ENCODE measurements around the gene RAP1GAP.

The RAP1GAP gene

DNA sequence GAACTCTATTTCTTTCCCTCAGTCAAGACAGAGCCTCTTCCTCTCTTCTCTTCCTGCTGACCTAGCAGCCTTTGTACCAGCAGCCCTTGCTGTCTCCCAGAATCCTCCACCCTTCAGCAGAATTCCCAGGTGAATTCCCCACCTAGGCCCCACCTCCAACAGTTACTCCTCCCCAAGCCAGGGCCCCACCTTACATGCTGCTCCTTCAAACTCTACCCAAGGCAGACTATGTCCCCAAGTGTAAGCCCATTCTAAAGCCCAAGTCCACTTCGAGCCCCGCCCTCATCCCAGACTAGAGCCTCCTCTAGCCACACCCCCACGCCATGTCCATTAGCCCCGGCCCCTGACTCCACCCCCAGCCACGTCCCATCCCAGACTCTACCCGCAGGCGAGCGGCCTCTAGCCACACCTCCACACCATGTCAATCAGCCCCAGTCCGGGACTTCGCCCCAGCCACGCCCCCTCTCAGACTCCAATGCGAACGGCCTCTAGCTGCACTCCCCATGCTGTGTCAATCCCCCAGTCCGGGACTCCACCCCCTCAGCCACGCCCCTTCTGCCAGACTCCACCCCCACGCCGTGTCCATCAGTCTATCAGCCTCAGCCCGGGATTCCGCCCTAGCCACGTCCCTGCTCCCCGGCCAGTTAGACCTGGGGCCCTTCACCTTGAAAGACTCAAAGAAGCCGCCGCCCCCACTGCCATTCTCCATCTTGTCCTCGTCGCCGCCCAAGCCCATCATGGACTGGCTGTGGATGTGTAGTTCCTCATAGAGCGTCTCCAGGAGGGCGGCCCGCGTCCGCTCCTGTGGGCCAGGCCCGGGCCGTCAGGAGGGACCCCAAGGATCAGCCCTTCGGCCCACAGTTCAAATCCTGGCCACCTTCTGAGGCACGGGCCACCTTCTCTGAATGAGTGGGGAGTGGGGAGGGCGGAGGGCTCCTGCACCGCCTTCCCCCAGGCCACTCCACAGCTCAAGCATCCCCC lies 61.3 kb downstream of the RAP1GAP start:
- DNase-seq, result no peak

DNA sequence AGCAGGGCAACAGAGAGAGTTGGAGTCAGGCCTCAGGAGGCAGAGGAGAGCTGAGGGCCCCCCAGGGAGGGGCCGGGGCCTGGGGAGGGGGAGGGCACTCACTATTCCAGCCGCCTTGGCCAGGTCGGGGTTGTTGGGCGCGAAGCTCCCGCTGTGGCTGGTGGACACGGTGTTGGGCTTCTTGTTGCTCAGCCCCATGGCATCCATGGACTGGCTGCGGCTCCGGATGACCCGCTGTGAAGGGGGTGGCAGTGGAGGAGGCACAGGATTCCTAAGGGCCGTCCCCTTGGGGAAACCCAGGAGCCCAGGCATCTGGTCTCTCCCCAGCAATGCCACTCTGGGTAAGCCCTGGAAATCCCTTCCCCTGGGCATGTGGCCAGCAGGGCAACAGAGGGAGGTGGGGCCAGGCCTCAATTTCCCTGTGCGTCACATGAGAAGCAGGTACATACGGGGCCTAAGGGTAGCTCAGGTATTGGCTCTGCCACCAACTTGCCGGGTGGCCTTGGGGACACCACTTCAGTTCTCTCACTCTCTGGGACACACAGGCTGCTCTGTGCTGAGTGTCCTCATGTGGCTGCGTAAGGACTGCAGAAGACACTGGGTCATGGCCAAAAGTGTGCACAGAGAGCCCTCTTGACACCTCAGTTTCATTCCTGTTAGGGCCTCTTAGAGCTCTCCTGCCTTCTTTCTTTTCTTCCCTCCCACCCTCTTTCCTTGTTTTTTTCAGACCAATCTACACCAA lies 63.0 kb downstream of the RAP1GAP start:
- no peak for DNase-seq

DNA sequence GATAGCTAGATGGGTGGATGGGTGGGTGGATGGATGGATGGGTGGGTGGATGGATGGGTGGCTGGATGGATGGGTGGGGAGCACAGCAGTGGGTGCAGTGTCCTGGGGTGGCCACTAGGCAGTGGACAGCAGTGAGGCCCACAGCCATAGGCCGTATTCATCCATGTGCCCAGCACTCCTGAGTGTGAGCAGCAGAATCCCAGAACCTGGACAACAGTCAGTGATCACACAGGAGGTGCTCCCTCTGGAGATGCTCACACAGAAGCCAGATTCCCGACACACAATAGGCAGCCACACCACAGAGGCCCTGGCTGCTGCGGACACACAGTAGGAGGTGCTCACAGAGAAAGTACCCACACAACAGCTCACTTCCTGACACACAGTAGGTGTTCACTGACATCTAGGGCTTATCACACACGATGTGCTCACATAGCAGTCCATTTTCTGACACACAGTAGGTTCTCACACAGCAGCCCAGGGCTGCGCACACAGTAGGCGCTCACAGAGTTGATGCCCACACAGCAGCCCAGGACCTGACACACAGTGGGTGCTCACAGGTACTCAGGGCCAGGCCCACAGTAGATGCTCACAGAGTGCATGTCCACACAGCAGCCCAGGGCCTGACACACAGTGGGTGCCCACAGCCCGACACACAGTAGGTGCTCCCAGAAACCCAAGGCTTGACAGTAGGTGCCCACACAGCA lies 64.0 kb downstream of the RAP1GAP start:
- DNase-seq, result no peak

DNA sequence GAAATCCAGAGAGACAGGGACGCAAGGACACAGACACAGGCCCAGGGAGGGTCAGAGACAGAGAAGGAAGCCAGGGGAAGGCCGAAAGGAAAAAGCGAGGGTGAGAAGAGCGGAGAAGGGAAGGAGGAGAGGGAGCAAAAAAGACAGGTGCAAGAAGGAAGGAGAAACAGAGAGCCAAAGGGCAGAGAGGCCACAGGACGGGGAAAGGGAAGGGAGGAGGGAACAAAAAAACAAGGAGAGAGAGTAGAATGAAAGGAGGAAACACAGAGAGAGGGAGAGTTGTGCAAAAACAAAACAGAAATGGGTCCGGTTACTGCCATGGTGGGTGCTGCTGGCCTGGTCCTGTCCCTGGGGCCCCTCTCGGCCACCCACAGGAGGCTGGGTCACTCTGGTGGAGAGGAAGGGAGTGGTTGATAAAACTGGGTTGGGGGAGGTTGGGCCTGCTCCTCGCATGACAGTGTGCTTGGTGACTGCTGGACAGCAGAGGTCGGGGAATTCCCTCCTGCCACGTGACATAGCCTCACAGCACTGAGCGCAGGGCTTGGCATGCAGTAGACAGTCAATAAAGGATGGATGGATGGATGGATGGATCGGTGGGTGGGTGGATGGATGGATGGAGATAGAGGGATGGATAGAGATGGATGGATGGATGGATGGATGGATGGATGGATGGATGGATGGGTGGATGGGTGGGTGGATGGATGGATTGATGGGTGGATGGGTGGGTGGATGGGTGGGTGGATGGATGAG lies 64.8 kb downstream of the RAP1GAP start:
- DNase-seq, result no peak

DNA sequence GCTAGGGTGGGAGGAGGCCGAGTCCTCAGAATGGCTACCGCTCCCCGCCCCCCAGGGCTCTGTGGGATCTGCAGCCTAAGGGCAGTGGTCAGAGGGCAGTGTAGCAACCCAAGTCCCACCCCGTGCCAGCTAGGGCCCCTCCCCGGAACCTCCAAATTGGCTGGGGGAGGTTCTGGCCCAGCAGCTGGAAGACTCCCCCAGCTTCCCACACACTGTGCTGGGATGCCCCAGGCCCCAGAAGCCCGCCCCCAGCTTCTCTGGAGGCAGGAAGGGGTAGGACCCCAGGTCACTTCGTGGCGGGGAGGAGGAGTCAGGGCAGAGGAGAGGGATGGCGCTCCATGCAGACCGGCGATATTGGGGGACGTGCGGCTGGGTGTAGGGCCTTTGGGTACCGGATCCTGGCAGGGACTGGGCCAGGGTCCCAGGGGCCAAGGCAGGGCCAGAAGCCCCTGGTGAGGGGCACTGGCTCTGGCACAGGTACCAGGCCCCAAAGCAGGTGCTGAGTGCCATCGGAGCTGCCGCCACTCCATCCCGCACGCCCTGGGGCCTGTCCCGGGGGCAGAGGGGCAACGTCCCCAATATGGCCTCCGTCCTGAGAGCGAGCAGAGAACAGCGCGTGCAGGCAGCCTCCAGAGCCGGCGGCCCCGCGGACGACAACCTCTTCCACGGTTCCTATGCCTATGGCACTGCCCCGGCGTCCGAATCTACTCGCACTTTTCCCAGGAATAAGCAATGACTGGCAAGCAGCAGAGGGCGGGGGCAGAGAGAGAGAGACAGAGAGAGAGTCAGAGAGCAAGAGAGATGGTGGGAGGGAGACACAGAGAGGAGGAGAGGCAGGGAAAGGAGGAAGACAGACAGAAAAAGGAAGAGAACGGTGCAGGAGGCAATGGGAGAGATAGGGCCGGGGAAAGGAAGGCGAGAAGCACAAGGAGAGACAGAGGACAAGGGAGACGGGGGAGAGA lies 65.7 kb downstream of the RAP1GAP start:
- DNase-seq, result no peak

DNA sequence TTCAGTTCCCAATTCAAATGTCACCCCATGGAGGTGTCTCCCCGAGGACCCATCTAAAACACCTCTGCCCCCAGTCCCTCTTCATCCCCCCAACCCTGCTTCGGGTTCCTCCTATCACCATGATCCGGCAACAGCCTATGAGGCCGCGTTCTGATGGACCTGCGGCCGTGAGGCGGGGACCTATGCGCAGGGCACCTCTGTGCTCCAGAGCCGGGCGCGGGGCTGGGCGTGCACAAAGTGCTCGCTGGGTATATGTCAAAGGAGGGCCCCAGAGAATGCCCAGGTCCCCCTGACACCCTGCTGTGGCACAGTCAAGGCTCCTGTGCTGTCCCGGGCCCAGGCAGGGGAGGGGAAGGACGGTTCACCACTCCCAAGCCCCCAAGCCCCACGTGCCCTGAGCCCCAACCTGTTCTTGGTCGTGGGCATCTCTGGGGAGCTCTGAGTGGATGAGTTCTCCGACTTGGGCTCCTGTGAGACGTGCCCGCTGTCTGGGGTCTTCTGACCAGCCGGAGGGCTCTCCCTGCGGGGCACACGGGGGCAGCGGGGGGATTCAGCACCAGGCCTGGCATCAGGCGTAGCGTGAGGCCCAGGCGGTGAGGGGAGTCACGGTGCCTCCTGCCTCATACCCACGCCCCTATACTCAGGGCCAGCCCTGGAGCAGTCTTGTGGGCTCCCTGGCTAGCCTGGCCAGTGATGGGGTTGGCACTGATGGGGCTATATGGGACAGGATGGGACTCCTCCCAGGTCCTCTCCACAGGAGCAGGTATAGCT lies 67.7 kb downstream of the RAP1GAP start:
- no peak for DNase-seq

DNA sequence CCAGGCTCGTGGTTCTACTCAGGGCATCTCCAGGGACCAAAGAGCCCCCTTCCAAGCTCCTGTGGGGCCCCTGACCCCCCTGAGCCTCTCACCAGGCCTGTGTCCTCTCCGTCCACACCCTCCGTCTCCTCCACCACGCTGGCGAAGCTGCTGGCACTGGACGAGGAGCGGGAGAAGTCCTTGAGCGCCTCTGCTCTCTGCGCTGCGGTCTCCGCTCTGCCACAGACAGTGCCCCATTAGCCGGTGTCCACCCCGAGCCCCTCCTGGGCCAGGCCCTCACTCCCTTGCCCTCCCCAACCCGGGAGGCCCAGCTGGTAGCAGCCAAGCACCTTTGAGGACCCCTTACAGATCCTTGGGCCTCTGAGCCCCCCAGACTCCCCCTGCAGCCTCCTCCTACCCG lies 69.8 kb downstream of the RAP1GAP start:
- no peak for DNase-seq

DNA sequence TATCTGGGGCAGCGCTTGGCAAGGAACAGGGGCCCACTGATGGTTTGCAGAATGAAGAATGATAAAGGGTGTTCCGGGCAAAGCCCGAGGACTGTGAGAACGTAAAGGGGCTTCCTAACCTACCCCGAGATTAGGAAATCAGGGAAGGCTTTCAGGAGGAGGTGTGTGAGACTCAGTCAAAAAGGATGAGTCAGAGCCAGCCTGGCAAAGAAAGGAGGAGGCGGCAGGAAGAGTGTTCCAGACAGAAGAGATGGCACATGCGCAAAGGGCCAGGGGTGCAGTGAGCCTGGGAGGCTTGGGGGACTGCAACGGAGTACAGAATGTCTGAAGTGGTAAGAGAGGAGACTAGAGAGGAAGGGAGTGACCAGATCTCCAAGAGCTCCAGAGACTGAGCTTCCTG lies 70.3 kb downstream of the RAP1GAP start:
- DNase-seq, result no peak

DNA sequence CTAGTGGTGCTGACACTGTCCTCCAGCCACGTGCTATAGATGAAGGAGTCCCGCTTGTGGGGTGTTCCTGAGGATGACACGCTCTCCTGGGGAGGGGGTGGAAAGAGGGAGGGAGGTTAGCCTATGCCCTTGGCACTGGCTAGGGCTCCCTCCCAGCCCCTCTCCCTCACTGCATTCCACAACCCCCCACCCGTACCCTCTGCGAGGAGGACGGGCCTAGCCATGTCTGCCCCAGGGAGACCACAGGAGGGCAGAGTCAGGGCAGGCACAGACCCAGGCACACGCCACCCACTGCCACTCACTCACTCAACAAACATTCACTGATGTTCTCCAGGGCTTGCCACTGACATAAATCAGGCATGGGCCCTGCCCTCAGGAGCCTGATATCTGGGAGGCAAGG lies 70.7 kb downstream of the RAP1GAP start:
- no peak for DNase-seq

DNA sequence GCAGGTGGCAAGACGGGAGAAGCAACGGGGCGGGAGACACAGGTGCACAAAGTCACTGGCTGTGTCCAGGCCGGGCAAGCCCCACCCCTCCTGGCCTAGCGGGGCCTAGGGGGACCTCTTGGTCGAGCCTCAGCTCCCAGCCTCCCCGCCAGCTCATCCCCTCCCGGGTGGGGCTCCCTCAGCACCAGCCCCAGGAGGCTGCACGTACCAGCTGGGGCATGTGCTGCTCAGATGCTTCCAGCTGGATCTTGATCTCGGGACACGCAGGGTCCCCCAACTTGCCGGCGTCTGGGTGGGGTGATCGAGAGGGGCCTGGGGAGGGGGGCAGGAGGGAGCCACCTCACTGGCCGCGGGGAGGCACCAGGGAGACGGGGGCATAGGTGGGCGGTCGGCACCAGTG lies 71.4 kb downstream of the RAP1GAP start:
- DNase-seq, result no peak

DNA sequence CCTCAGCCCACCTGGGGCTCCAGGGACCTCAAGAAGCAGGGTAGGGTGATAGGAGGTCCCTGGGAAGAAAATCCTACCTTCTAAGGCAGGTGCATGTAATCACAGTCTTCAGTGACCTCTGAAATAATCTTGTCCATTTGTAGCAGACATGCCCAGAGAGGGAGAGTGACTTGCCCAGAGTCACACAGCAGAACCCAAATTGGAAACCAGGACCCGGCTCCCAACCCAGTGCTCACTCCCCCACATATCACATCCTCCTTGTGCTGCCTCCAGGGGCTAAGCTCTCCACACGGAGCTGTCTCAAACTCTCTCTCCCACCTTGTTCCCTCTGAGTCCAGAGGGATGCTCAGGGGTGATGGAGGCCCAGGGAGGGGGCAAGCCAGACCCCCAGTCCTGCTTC lies 72.5 kb downstream of the RAP1GAP start:
- DNase-seq, result no peak

DNA sequence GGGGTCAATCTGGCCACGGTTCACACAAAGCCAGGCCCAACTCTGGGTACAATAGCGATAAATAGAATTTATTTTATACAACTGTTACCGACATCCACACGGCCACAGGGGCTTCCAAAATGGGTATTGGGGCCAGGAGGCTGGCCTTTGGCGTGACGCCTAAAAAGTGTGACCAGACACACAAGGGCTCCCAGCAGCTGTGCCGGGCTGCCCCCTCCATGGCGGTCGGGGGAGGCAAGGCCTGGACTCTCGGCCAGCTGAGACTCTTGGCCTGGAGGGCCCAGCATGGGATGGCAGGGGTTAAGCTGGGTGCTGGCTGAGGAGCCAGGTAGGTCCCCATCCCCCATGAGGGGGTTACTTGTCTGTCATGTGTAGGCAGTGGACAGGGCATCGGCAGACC lies 73.0 kb downstream of the RAP1GAP start:
- no peak for DNase-seq

DNA sequence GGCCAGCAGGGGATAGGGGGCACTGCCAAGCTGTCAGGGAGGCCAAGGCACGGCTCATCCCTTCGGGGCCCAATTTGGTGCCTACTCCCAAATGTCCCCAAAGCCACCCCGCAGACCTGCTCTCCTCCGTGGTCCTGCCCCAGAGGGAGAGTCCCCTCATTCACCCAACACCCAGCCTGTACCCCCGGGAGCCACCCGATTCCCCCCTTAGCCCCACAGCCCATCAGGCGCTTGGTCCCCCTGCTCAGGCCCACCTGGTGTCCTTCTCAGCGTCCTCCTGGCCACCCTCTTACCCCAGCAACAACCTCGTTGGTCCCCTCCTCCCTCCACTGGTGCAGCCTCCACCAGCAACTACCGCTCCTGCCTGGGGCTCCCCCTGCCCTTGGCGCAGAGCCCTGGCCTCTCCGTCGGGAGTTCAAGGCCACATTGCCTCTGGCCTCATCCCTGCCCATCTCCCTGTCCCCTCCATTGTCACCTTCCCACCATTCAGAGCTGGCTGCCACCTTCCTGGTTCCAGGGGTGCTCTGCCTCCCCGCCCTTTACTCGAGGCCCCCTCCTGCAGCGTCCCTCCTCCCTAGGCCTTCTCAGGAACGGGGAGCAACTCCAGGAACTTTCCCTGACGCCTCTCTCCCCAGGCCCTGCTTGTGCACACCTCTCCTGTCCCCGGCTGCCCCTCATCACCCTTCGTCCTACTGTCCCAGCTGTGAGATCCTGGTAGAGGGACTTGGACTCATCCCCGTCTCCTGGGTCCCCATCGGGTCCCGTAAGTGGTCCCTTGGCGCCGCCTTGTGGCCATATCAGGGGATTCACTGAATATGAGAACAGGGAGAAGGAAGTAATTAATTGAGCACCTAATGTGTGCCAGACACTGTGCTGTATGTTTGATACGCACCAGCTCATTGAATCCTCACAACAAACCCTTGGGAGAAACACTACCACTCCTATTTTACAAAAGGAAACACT lies 73.9 kb downstream of the RAP1GAP start:
- DNase-seq, result no peak

DNA sequence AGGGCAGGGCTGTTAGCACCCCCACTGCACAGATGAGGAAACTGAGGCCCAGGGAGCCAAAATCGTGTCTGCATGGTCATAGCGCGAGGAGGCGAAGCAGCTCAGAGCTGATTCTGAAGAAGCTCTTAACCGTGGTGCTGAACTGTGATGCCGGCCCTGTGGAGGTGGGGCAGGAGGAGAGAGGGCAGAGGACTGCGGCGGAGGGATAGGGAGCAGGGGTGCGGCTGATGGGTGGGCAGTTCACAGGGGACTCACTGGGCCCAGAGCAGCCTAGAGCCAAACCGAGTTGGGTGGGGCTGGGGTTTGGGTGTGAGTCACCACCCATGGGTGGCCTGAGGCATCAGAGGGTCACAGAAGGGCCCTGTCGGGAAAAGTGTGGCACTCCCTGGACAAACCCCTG lies 74.7 kb downstream of the RAP1GAP start:
- DNase-seq, result no peak

DNA sequence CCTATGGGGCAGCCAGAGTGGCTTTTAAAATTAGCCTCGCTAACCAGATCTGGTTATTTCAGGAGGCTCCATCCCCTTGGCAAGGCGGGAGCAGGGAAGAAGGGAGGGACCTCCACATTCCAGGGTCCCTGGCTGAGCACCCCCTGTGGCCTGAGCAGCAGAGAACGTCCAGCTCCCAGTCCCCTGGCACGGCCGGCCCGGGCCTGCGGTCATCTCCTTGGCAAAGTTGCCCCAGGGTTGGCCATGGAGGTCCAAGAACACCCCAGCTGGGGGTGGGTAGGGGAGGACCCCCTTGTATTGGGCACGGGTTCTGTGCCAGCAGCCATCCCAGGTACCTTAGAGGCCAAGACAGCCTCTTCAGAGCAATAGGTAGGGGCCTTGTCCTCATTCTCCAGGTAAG lies 75.9 kb downstream of the RAP1GAP start:
- DNase-seq, result no peak

DNA sequence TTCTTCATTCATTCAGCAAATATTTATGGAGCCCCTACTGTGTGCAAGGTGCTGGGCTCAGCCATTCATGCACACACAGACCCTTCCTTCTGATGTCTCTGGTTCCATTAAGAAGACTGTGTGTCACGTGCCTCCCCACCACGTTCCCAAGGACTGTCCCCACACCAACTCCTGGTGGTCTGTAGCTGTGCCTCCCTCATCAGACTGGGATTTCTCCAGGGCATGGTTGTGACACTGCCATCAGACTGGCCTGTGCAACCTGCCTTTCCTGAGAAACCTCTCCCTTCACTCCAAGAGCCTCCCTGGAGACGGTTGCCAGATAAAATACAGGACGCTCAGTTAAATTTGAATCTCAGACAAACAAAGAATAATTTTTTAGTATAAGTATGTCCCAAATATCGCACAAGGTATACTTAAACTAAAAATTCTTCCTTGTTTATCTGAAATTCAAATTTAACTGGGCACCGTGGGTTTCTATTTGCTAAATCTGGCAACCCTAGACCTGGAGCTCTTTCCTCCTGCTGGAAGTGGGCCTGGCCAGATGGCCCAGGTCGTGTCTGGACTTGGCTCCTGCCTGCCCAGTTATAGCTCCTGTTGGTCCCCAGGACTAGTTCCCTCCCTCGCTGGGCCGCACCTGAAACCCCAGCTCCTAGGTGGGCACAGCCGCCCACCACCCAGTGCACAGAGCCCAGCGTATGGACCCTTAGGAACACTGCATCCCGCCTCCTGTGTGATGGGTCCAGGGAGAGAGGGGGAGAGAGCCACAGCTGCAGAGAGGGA lies 76.9 kb downstream of the RAP1GAP start:
- DNase-seq, result peak; percentile 52 to 54

DNA sequence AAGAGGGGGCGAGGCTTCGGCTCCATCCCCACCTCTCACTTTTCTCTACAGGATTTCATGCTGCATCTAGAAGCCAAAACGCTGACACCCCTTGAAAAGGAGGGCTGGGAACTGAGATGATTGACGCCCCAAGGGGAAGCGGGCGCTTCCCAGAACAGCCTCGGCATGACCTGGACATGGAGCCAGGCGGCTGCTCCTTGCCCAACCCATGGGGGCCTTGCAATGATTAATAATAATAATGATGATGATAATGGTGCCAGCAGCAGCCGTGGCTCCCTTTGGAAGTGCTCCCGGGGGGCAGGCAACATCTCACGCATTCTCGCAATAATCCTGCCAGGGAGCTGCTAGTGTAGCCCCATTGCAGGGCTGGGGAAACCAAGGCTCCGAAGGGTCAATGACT lies 78.2 kb downstream of the RAP1GAP start:
- DNase-seq, result no peak

DNA sequence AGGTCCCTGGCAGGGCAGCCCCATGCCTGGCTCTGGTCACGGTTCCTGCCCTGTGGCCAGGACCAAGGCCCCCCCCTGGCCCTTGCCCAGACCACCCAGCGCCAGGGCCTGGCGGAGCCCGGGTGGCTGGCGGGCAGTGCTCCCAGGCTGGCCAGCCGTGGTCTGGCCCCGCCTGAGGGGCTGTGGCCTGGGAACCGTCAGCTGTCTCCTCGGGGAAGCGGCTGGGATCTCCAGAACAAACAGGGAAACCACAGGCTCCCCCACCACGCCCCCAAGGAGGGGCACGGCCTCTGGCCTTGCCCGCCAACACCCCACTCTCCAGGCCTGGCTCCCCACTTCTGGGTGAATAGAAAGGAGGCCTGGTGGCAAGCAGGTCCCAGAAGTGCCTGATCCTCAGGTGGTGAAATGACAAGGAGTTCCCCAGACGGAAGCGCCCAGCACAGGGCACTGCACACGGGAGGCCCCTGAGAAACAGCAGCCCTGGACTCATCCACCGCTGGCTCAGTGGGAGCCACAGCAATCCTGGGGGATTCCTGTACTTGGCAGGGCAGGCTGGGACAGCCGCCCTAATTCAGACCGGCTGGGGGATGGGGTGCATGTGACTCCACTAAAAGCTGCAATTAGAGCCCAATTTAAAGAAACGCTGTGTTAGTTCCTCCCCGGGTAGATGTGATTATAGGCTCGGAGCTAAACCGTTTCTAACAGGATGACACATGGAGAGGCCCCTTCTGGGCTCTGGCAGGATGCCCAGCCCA lies 78.9 kb downstream of the RAP1GAP start:
- no peak for DNase-seq

Measured in cerebellar nuclear complex (tissue), 1 donor.